SU-DHL-6 (cell line): ENCODE data around the gene TDP1.
A peak's percentile ranks its signal among the peaks of the same experiment; 100 is the strongest.

ENCODE experiments used
- H2AFZ ChIP-seq: fragments of 200-600 bp; sonication (generic); 2 replicates; pipeline ENCODE4 v1.6.1; 2014; ENCODE audit warnings: low read depth, mild to moderate bottlenecking, moderate library complexity, mixed read lengths, antibody characterized with exemption, low read length; ENCODE audit not compliant: severe bottlenecking
- H3F3A ChIP-seq: fragments of 200-600 bp; shearing (Covaris generic); 2 replicates; pipeline ENCODE4 v1.6.0; 2016; ENCODE audit warnings: antibody characterized with exemption, mild to moderate bottlenecking; ENCODE audit not compliant: insufficient read depth
- H3K27ac ChIP-seq: fragments of 200-600 bp; sonication (generic); 2 replicates; pipeline ENCODE4 v1.5.1; 2016; ENCODE audit warnings: low read depth, mild to moderate bottlenecking, low read length, moderate library complexity, mixed read lengths
- H3K27me3 ChIP-seq: fragments of 200-600 bp; sonication (generic), shearing (Covaris generic); 2 replicates; pipeline ENCODE4 v1.6.0; 2014; ENCODE audit warnings: mild to moderate bottlenecking, low read length
- H3K36me3 ChIP-seq: fragments of 200-600 bp; sonication (generic); 2 replicates; pipeline ENCODE4 v1.6.1; 2014; ENCODE audit warnings: mild to moderate bottlenecking, low read length, mixed read lengths
- H3K4me2 ChIP-seq: fragments of 300-600, 200-600 bp; shearing (Covaris generic), sonication (generic); 2 replicates; pipeline ENCODE4 v1.6.0; 2014; ENCODE audit warnings: low read length, low read depth, mild to moderate bottlenecking; ENCODE audit not compliant: poor library complexity, severe bottlenecking
- H3K4me3 ChIP-seq: fragments of 200-600 bp; sonication (generic); 2 replicates; pipeline ENCODE4 v1.5.1; 2014; ENCODE audit warnings: antibody characterized with exemption, low read length, mild to moderate bottlenecking, mixed read lengths; ENCODE audit not compliant: insufficient read depth, poor library complexity, severe bottlenecking
- H3K79me2 ChIP-seq: fragments of 200-600 bp; sonication (generic); 2 replicates; pipeline ENCODE4 v1.6.1; 2014; ENCODE audit warnings: mild to moderate bottlenecking, low read length, moderate library complexity; ENCODE audit not compliant: insufficient read depth
- H3K9ac ChIP-seq: fragments of 200-600 bp; sonication (generic); 2 replicates; pipeline ENCODE4 v1.7.0; 2014; ENCODE audit warnings: mild to moderate bottlenecking, low read length
- H3K9me2 ChIP-seq: fragments of 200-600 bp; sonication (generic); replicated peaks from 2 replicates; pipeline ENCODE4 v1.6.1; 2014; ENCODE audit warnings: low read length; ENCODE audit not compliant: insufficient read depth
- H3K9me3 ChIP-seq: fragments of 200-600 bp; sonication (generic); 2 replicates; pipeline ENCODE4 v1.6.1; 2014; ENCODE audit warnings: low read length, mixed read lengths; ENCODE audit not compliant: insufficient read depth
- H4K20me1 ChIP-seq: fragments of 200-600 bp; sonication (generic); 2 replicates; pipeline ENCODE4 v1.6.1; 2014; ENCODE audit warnings: low read depth, mild to moderate bottlenecking, antibody characterized with exemption, low read length, moderate library complexity, mixed read lengths
- CTCF ChIP-seq: fragments of 200-600 bp; sonication (generic); IDR thresholded peaks from one replicate; pipeline ENCODE4 v1.5.1; 2017; ENCODE audit warnings: antibody characterized with exemption, mild to moderate bottlenecking, low read length, moderate library complexity; ENCODE audit not compliant: insufficient read depth, poor library complexity, severe bottlenecking
- EZH2phosphoT487 ChIP-seq: fragments of 200-600 bp; sonication (generic), shearing (Covaris generic); conservative IDR thresholded peaks from 2 replicates; pipeline ENCODE4 v1.6.1; 2018; ENCODE audit warnings: mild to moderate bottlenecking, antibody characterized with exemption, low read length, moderate library complexity, mixed read lengths

Gene TDP1

GRCh38 chr14:89955745-89956660, at the start of gene TDP1:
TDP1 (plus strand) TSS chr14:89955927; CDS start chr14:89963115, 7,188 bp downstream.
- Histone ChIP-seq H3K27ac (peak within 1 kb of the TSS; percentile 73), H3K9me3 (peaks cover 15% of the 10 kb centered on the region; the same call in 1 of the 2 replicates), H2AFZ (peak within 1 kb of the TSS; percentile 96), H4K20me1 (no peaks in the 10 kb centered on the region), H3K9ac (peak within 1 kb of the TSS; percentile 80), H3F3A (0 out of 2 replicates have a peak, but pooled peaks cover 4% of the 10 kb centered on the region), H3K4me3 (peak within 1 kb of the TSS; percentile 75), H3K9me2 (no peaks in the 10 kb centered on the region), H3K79me2 (peaks cover 39% of the 10 kb centered on the region), H3K27me3 (no peaks in the 10 kb centered on the region), H3K4me2 (peak within 1 kb of the TSS; percentile 89), H3K36me3 (peaks cover 25% of the 10 kb centered on the region)
- TF ChIP-seq EZH2phosphoT487: no peak
- TF ChIP-seq CTCF: peak; percentile 19

DNA sequence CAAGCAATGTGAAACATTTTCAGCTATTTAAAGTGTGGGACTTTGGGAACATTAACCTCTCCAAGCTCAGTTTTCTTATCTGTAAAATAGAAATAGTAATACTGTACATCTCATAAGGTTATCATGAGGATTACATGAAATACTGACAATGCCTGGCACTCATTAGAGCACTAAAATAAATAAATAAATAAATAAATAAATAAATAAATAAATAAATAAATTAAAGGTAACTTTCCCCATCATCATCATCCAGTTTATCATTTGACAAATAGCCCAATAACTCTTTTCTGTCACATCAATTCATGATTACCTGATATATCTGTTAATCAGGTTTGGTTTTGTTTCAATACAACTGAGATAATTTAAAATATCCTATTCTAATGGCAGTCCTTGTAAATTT, 49.7 kb upstream of the TDP1 start:
- no peaks in the 10 kb centered on the region for H3K9me2 ChIP-seq
- no peak overlapping the region for H3K9ac ChIP-seq
- no peak overlapping the region for H3K4me2 ChIP-seq
- no peaks in the 10 kb centered on the region for H3F3A ChIP-seq
- no peak overlapping the region for H3K27ac ChIP-seq
- no peaks in the 10 kb centered on the region for H3K9me3 ChIP-seq
- TF ChIP-seq EZH2phosphoT487: no peak
- TF ChIP-seq CTCF: no peak
- H3K4me3 ChIP-seq: no peak overlapping the region
- H2AFZ ChIP-seq: no peak overlapping the region
- no peaks in the 10 kb centered on the region for H3K27me3 ChIP-seq
- H4K20me1 ChIP-seq: no peaks in the 10 kb centered on the region
- H3K36me3 ChIP-seq: no peaks in the 10 kb centered on the region
- H3K79me2 ChIP-seq: no peaks in the 10 kb centered on the region

DNA sequence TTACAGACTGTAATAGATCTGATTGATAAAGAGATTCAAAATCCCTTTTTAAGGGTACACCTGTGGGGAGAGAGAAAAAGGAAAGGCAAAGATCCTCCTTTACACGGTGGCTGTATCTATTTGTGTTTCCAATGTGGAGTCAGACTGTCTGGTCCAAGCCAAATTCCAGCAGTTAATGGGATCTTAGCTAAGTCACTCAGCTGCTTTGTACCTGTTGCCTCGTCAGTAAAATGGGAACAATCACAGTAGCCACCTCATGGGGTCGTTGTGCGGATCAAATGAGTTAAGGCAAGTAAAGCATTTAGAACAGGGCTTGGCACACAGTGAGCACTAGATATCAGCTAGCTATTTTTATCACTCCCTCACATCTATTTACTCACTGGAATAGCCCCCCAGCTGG, 48.1 kb upstream of the TDP1 start:
- Histone ChIP-seq H3F3A (no peaks in the 10 kb centered on the region), H3K4me2 (no peak overlapping the region), H3K27me3 (no peaks in the 10 kb centered on the region), H2AFZ (no peak overlapping the region), H3K27ac (no peak overlapping the region), H3K9me2 (no peaks in the 10 kb centered on the region), H4K20me1 (no peaks in the 10 kb centered on the region), H3K36me3 (no peaks in the 10 kb centered on the region), H3K79me2 (no peaks in the 10 kb centered on the region), H3K9me3 (no peaks in the 10 kb centered on the region), H3K9ac (no peak overlapping the region), H3K4me3 (no peak overlapping the region)
- TF ChIP-seq CTCF (no peak), EZH2phosphoT487 (no peak)
